Left cardiac atrium (tissue), 4 donors: ENCODE results near the gene FPR2. TPM values are rescaled to one million over a fixed set of nuclear protein-coding genes. Genes with fewer than 3 reads are reported as not detected.
"Not testable (repeated sequence)": the region's sequence is repeated elsewhere in the genome, so short reads cannot be mapped to it uniquely, and the experiment has no call there.

Experiments used
- ATAC-seq, 2 donors: fragments of 200-7000 bp; cut with Tn5 transposase; one replicate each; pipeline ENCODE4 v1.9.1; 2020; ENCODE audit warnings: mild to moderate bottlenecking in 2 of 2, moderate library complexity in 2 of 2
- DNase-seq: peaks from one replicate; pipeline ENCODE4 v3.0.0-alpha.2; 2020
- intact Hi-C, 2 donors: fragments of 100-400 bp; cut with DNase I; formaldehyde crosslinking; loops; one replicate each; pipeline versions ENCODE4 v1.14.1 to v1.15.1; 2022 to 2023
- total RNA-seq, 2 donors: library from RNA; stranded (reverse); fragmentation: NEBNext Ultra II Directional; extraction: Animal tissue kit (Norgen Biotek cat#: 25700); gene quantifications; one replicate each; pipeline ENCODE4 v1.2.1, GENCODE V29; 2021
- donor health status: DM: no; HTN: yes; CAD: no.
- donor health status: DM: no; HTN: yes; CAD: no; lungs with severe emphysema.
- donor health status: DM: yes; HTN: yes; CAD: no.
- donor health status: Dilated cardiomyopathy.

Gene FPR2
- total RNA-seq, 2 donors from 2014 or later, result 1.1 to 2.4 TPM

DNA sequence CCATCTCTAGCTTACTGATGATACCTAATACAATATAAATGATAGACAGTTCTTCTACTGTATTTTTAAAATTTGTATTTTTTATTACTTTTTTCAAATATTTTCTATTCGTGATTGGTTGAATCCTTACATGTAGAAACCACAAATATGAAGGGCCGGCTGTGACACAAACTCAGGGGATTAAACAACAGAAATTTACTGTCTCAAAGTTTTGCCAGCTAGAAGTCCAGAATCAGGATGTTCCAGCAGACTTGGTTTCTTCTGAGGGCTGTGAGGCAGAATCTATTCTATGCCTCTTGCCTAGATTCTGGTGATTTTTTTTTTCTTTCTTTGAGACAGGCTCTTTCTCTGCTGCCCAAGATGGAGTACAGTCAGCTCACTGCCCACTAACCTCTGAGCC is 23.1 kb upstream of the FPR2 start:
- intact Hi-C loops, result no loop called here
- DNase-seq (no peak), ATAC-seq (no peak)

DNA sequence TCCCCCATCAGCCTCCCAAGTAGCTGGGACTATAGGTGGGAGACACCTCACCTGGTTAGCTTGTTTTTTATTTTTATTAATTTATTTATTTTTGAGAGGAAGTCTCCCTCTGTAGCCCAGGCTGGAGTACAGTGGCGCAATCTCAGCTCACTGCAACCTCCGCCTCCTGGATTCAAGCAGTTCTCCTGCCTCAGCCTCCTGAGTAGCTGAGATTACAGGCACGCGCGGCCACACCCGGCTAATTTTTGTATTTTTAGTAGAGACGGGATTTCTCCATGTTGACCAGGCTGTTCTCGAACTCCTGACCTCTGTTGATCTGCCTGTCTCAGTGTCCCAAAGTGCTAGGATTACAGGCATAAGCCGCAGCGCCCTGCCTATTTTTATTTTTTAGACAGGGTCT is 22.5 kb upstream of the FPR2 start:
- DNase-seq, intact Hi-C loops, ATAC-seq: not testable (repeated sequence)

GRCh38 chr19:51739466-51740213 is 21.3 kb upstream of the FPR2 start:
- no peak for DNase-seq
- ATAC-seq, result no peak
- intact Hi-C loops, result no loop called here

DNA sequence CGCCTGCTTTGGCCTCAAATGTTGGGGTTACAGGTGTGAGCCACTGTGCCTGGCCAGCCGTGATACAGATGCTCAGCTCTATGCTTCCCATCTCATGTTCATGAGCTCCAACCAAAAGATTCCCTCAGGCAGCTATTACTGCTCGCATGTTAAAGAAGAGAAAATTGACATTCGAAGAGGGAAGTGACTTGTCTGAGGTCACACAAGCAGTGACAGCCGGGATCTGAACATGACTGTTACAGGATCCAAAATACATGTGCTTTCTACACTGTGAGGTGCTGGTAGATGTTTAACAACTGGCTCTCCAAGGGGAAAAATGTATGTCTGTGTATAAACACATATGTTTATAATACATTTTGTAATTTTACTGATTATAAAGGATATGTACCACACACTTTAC is 20.6 kb upstream of the FPR2 start:
- ATAC-seq (no peak), DNase-seq (no peak)
- intact Hi-C loops, result no loop called here

DNA sequence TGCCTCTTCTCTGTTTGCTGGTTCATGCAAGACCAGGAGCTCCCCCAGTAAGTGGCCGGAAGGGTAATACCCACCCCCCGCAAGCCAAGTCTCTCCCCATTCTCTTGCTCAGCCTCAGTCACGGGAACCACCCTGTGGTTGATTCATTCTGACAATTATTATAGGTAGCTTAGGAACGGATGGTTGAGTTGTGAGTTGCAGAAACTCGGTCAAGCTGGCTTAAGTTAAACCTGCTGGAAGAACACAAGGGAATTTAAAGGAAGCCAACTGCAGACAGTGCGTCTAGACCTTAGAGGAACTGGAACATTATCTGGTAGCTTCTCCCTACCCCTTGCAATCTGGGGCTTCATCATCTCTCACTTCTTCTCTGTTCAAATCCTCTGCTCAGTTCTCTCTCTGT is 18.2 kb upstream of the FPR2 start:
- ATAC-seq (no peak), DNase-seq (no peak)
- intact Hi-C loops, result no loop called here

DNA sequence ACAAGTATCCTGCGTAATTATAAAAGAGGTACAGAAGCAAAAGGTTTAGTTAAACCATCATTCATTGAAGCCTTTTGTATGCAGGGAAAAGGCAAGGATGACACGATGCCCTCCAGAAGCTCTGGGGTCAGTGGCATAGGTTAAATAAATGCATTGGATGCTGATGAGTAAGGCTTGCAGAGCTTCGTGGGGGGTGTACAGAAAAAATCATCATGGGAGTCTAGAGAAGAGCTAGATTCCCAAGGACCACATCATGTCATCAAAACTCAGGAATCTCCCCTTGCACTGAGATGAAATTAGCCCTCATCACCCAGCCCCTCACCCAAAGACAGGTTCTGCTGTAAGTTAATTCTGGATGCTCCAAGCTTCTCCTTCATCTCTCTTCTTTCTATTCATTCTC is 17.6 kb upstream of the FPR2 start:
- no peak for ATAC-seq
- no peak for DNase-seq
- intact Hi-C loops, result no loop called here

- ATAC-seq (no peak), DNase-seq (no peak)
- intact Hi-C loops, result no loop called here
These were observed 14.2 kb upstream of the FPR2 start for GRCh38 chr19:51746731-51747130.

DNA sequence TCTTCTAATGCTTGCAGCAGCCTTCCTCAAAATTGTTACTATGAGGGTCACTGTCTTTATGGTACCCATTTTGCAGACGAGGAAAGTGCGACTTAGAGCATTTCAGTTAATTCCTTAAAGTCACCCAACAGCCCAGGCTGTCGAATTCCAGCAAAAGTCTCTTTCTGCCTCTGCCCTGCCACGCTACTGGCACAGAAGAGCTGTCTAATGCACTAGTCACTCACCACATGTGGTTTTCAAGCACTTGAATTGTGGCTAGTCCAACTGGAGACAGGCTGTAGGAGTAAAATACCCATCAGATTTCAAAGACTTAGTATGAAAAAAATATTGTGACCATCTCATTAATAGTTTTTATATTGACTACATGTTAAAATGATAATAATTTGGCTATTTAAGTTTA is 11.0 kb upstream of the FPR2 start:
- intact Hi-C loops, result no loop called here
- no peak for ATAC-seq
- no peak for DNase-seq

GRCh38 chr19:51750400-51751094 is 10.4 kb upstream of the FPR2 start:
- DNase-seq (no peak), ATAC-seq (no peak)
- intact Hi-C loops, result no loop called here

- intact Hi-C loops, result no loop called here
- DNase-seq (no peak), ATAC-seq (peak; percentile 47 to 77)
These were observed 9.3 kb upstream of the FPR2 start, which contains the start of gene FPR1 for GRCh38 chr19:51751655-51752054. TSS of gene FPR1 (minus strand) at chr19:51751878. CDS start at chr19:51746994, 4,884 bp downstream.

- peak in 1 of 2 donors; percentile 55 for ATAC-seq
- intact Hi-C loops, result no loop called here
- no peak for DNase-seq
These were observed 6.9 kb upstream of the FPR2 start for GRCh38 chr19:51754109-51754508.

GRCh38 chr19:51754770-51755169 is 6.2 kb upstream of the FPR2 start:
- DNase-seq (no peak), ATAC-seq (no peak)
- intact Hi-C loops, result no loop called here

DNA sequence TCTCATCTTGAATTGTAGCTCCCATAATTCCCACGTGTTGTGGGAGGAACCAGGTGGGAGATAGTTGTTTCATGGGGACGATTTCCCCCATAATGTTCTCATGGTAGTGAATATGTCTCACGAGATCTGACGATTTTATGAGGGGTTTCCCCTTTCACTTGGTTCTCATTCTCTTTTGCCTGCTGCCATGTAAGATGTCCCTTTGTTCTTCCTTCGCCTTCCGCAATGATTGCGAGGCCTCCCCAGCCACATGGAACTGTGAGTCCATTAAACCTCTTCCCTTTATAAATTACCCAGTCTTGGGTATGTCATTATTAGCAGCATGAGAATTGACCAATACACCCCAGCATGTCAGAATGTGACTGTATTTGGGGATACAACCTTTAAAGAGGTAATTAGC is 5.4 kb upstream of the FPR2 start:
- intact Hi-C loops, result no loop called here
- DNase-seq (no peak), ATAC-seq (no peak)

DNA sequence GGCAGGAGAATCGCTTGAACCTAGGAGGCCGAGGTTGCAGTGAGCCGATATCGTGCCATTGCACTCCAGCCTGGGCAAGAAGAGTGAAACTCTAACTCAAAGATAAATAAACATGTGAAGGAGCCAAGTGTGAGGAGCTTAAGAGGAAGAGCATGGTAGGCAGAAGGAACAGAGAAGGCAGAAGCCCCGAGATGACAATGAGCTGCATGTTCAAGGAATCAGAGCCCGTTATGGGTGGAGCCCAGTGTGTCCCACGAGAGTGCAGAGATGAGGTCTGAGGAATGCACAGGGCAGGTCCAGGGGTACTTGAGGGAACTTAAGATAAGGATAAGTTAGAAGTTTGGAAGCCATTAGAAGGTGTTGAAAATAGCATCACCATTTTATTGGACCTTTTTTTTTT is 716 bp downstream of the FPR2 start:
- DNase-seq (no peak), ATAC-seq (no peak)
- intact Hi-C loops, result no loop called here

DNA sequence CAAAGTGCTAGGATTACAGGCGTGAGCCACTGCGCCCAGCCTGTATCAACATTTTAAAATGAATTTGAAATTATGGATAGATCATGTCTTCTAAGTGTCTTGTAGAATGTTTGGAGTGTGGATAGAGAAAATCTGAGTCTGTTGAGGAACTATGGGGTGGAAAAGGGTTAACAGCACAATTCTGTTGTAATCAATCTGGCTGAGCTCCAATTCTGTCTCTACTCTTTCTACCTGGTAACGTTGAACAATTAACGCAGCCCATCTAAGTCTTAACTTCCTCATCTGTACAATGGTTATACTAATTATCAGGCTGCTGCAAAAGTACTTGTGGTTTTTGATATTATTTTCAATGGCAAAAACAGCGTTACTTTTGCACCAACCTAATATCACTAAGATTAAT is 4.1 kb downstream of the FPR2 start:
- intact Hi-C loops, result no loop called here
- ATAC-seq (no peak), DNase-seq (no peak)

DNA sequence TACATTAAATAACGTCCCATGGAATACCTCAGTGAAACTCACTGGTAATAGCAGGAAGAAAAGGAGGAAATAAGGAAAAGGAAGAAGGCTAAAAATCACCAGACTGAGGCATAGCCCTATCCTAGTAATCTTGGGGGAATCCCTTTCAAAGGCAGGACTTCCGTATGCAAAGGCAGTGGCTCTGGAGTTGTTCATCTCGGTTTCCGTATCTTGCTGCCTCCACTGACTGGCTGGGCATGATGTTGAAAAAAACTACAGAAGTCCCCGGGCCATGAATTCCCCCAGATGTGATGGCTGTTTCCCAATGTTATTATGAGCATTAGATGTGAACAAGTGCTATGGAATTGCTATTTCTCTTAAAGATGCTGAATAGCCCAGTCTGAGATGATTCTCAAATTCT is 5.5 kb downstream of the FPR2 start:
- ATAC-seq, result no peak
- intact Hi-C loops, result no loop called here
- no peak for DNase-seq

DNA sequence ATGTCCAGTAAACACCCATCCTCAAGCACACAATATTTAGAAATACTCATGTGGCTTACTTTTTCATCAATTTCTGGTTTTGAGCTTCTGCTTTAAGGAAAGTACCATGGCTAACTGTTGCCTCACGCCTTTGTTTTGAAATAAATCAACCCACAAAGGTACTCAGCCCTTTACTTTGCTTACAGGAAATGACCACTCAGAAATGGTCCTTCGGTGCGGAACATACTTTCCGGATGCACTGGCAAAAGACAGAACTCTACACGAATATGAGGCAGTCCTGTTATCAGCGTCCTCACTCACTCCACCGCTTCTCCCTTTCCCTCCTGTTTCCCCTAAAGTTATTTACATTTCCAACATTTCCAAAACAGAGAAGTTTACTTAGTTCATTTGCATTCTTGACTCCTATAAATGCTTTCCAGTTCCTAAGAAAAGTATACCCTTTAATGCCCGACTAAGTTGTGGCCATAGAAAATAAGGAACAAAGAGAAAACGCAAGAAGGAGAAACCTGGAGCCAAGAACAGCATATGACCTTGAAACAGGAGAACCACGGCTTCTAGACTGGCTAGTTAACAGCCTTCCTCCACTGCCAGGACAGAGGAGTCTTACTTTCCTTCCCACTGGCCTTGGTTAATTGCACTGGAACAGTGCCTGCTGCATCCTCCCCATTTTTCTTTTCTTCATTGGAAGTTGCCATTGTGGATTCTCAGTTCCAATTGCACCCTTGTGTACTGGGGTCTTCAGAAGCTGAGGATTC is 10.6 kb downstream of the FPR2 start:
- DNase-seq, result no peak
- ATAC-seq, result peak in 1 of 2 donors; percentile 69
- intact Hi-C loops, result loop anchor here in 1 of 2 donors (5.0 kb wide), 1 partner anchor 46 kb away; no protein-coding TSS in a partner anchor

GRCh38 chr19:51772977-51773376 is 12.0 kb downstream of the FPR2 start:
- no peak for DNase-seq
- no peak for ATAC-seq
- intact Hi-C loops, result loop anchor here in 1 of 2 donors (5.0 kb wide), 1 partner anchor 44 kb away; no protein-coding TSS in a partner anchor

GRCh38 chr19:51776561-51776960 is 15.6 kb downstream of the FPR2 start:
- not testable (repeated sequence) for DNase-seq, ATAC-seq
- intact Hi-C loops, result loop anchor here in 1 of 2 donors (5.0 kb wide), 1 partner anchor 304 kb away; no protein-coding TSS in a partner anchor
